ENCODE results near the gene SPSB2.
"Not testable (repeated sequence)": the region's sequence is repeated elsewhere in the genome, so short reads cannot be mapped to it uniquely, and the experiment has no call there.

Gene SPSB2

DNA sequence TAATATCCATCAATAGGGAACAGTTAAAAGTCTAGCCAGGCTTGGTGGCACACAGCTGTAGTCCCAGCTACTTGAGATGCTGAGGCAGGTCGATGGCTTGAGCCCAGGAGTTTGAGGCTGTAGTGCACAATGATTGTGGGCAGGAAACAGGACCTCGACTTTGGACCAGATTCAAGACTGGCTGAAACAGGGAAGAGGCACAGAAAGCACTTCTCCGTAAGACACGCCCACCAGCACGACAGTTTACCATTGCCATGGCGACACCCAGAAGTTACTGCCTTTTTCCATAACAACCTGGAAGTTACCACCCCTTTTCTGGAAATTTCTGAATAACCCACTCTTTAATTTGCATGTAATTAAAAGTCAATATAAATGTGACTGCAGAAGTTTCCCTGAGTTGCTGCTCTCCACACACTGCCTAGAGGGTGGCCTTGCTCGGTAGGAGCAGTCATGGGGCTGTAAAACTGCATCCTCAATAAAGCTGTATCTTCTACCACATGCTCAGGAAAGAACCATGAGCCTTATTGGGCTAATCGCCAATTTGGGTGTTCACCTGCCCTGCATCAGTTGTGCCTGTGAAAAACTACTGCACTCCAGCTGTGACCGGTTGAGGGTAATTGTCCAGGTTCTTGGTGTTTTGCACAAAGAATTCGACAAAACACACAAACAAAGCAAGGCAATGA, 26.9 kb upstream of the SPSB2 start:
- peak; percentile 58 for DNase-seq

DNA sequence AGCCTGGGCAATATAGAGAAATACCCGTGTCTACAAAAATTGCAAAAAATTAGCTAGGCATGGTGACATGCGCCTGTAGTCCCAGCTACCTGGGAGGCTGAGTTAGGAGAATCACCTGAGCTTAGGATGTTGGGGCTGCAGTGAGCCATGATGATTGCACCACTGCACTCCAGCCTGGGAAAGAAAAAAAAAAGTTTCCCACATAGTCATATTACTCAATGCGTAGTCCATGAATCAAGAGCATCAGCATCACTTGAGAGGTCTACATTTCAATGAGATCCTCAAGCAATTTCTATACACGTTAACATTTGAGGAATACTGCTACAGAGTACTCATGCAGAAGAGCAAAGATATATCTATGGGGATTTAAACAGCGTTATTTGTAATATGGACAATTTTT, 26.3 kb upstream of the SPSB2 start:
- DNase-seq: no peak

DNA sequence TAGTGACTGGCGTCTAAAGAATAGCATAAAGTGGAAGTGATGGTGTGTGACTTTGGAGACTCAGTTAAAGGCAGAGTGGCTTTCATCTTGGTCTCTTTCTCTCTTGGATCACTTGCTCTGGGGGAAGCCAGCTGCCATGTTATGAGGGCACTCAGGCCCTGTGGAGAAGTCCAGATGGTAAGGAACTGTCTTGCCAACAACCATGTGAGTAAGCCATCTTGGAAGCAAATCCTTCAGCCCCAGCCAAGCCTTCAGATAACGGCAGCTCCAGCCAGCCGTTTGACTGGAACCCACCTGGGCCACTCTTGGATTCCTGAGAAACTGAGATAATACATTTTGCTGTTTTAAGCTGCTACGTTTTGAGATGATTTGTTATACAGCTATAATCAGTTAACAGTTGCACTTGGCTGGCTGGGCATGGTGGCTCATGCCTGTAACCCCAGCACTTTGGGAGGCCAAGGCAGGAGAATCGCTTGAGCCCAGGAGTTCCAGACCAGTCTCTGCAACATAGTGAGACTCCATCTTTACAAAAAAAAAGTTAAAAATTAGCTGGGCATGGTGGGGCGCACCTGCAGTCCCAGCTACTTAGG, 23.8 kb upstream of the SPSB2 start:
- peak; percentile 72 for DNase-seq

DNA sequence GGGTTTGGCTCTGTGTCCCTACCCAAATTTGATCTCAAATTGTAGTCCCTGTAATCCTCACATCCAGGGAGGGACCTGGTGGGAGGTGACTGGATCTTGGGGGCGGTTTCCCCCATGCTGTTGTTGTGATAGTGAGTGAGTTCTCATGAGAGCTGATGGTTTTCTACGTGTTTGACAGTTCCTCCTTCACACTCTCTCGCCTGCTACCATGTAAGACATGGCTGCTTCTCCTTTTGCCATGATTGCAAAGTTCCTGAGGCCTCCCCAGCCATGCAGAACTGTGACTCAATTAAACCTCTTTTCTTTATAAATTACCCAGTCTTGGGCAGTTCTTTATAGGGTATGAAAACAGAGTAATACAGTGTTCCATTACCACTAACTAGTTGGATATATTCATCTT, 21.2 kb upstream of the SPSB2 start:
- DNase-seq: no peak

DNA sequence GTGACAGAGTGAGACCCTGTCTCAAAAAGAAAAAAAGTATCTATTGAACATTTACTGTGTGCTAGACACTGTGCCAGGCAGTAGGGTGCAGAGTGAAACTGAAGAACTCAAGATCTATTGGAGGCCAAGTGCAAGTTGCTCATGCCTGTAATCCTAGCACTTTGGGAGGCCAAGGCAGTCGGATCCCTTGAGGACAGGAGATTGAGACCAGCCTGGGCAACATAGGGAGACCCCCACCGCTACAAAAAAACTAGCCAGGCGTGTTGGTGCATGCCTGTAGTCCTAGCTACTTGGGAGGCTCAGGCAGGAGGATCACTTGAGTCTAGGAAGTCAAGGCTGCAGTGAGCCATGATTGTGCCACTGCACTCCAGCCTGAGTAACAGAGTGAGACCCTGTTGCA, 19.6 kb upstream of the SPSB2 start:
- not testable (repeated sequence) for DNase-seq

DNA sequence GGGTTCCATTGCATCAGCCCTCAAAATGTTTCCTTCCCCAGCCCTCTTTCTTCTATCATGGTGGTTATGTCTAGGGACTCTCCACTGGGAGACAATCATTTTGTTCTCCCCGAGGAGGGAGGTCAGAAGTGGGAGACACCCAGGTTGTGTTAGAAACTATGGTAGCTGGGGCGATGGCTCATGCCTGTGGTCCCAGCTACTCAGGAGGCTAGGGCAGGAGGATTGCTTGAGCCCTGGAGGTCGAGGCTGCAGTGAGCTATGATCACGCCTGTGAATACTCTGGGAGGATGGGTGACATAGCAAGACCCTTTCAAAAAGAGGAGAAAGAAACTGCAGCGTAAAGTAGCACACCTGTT, 18.5 kb upstream of the SPSB2 start:
- DNase-seq: no peak

DNA sequence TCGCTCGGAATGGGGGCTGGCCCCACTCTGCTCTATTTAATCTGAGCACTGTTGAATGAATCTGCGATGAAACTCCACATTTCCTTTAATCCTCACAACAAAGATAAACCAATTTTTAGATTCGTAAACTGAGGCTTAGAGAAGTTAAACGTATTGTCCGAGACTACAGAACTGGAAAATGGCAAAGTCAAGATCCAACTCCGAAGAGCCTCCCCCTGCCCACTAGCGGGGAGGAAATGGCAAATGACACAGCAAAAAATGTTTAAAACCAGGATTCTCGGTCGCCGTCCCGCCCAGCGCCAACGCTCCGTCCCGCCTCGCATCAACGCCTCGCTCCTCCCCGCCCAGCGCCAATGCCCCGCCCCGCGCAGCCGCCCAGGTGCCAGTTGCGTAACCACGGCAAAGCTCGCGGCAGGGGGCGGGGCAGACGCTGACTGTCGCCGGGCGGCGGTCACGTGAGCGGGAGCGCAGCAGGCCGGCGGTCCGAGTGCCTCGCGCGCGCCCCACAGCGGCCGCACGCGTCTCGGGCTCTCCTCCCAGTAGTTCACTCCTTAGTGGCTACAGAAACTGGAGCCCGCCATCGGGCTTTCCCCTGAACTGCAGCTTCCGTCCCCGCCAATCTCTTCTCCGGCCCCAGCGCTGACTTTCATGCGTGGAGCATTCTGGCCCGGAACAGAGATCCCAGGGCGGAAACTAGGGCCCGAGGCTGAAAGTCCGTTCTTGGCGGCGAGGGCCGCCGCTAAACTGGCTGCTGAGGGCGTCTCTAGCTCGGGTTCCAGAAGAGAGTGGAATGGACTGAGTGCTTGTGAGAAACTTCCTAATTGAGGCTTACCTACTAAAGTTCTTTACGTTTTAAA, 17.9 kb upstream of the SPSB2 start:
- DNase-seq: peak; percentile 100

DNA sequence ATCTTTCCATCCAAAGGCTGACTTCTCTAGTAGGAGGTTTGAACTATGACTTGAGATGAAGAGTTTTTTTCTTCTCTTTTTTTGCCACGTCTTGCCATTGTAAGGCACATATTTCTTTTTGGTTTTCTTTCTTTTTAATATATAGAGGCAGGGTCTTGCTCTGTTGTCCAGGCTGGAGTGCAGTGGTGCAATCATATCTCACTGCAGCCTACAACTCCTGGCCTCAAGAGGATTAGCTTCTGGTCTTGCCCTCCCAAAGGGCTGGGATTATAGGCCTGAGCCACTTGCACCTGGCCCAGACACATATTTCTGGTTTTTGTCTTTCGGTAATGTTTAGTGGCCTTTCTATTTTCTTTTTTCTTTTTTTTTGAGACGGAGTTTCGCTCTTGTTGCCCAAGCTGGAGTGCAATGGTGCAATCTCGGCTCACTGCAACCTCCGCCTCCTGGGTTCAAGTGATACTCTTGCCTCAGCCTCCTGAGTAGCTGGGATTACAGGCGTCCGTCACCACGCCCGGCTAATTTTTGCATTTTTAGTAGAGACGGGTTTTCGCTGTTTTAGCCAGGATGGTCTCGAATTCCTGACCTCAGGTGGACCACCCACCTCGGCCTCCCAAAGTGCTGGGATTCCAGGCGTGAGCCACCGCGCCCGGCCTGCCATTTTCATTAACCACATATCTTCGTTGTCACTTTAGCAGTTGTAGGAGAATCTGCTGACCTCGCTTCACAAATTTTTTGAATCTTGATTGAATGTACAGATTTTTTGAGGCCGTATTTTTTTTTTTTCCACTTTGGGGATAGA, 16.9 kb upstream of the SPSB2 start:
- DNase-seq: not testable (repeated sequence)

DNA sequence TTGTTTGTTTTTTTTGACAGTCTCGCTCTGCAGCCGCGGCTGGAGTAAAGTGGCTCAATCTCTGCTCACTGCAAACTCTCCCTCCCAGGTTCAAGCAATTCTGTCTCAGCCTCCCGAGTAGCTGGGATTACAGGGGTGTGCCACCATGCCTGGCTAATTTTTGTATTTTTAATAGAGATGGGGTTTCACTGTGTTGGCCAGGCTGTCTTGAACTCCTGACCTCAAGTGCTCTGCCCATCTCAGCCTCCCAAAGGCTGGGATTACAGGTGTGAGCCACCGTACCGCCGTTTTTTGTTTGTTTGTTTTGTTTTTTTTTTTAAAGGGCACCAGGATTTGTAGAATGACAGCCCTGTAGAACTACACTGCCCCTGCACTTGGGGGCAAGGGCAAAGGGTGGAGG, 15.7 kb upstream of the SPSB2 start:
- not testable (repeated sequence) for DNase-seq

DNA sequence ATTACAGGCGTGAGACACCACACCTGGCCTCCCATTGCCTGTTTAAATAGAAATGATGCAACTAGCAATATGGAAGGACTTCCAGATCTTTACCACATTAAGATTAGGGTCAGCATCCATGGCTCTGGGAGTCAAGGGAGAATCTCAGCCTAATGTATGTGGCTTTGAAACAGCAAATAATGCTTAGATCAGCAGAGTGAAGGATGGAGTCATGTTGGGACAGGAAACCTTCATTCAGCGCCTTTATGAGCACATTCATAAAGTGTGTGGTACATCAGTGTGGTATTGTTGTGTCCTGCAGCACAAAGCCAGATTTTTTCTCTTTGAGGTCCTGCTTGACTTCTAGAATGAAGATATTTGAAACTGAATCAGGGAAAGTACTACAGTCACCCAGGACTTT, 15.3 kb upstream of the SPSB2 start:
- no peak for DNase-seq

DNA sequence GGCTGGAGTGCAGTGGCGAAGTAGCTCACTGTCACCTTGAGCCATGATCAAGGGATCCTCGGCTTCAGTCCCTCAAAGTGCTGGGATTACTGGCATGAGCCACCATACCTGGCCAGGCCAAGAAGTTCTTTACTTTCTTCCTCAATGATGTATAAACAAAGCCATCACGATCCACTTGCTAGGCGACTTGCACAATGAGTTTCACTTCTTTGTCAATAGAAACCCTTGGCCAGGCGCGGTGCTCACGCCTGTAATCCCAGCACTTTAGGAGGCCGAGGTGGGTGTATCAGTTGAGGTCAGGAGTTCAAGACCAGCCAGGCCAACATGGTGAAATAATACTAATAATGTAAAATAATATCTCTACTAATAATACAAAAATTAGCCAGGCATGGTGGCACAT, 14.4 kb upstream of the SPSB2 start:
- DNase-seq: no peak

DNA sequence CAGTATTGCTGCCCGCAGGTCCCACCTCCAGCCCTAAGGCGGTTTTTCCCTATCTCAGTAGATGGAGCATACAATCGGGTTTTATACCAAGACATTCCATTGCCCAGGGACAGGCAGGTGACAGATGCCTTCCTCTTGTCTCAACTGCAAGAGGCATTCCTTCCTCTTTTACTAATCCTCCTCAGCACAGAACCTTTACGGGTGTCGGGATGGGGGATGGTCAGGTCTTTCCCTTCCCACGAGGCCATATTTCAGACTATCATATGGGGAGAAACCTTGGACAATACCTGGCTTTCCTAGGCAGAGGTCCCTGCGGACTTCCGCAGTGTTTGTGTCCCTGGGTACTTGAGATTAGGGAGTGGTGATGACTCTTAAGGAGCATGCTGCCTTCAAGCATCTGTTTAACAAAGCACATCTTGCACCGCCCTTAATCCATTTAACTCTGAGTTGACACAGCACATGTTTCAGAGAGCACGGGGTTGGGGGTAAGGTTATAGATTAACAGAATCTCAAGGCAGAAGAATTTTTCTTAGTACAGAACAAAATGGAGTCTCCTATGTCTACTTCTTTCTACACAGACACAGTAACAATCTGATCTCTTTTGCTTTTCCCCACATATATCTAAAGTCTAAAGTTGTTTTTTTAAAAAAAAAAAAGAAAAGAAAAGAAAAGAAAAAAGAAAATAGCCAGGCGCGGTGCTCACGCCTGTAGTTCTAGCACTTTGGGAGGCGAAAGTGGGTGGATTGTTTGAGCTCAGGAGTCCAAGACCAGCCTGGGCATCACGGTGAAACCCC, 13.3 kb upstream of the SPSB2 start:
- DNase-seq: not testable (repeated sequence)

DNA sequence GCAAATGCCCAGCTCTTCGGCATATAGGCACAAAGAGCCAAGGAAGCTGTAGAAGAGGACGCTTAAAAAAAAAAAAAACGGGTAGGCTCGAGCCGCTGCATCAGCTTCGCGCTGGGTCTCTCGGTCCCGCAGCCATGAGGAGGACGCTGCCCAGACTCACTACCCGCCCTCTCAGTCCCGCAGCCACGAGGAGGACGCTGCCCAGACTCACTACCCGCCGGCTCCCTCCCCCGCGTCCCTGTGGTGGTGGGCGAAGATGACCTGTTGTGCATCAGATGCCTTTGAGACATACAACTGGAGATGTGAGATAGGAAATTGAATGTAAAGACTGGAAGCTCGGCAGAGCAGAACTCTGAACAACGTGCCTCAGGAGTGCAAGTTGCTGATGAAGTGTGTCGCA, 11.4 kb upstream of the SPSB2 start:
- DNase-seq: no peak

DNA sequence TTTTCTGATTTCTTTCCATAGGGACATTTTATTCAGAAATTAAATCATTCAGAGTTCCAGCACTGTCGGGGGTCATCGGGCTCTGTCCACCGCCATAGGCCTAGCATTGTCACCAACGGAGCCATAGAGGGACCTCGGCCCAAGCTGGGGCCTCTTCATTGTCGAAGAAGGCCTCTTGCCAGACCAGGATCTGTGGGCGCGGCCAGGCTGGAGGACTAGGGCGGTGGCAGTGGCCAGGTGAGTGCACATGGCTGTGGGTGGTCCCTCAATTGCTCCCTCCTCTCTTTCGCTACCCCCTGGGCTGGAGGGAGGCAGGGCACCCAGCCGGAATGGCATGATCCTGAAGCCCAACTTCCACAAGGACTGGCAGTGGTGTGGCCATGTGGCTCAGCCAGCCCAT, 10.6 kb upstream of the SPSB2 start:
- DNase-seq: no peak

DNA sequence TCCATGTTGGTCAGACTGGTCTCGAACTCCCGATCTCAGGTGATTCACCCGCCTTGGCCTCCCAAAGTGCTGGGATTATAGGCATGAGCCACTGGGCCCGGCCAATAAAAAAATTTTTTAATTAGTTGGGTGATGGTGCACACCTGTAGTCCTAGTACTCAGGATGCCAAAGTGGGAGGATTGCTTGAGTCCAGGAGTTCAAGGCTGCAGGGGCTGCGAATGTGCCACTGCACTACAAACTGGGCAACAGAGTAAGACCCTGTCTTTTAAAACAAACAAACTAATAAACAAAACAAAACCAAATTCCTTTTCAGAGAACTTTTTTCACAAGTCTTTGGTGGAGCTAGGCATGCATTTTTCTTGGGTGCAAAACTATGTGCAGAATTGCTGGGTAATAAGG, 10.1 kb upstream of the SPSB2 start:
- DNase-seq: no peak

DNA sequence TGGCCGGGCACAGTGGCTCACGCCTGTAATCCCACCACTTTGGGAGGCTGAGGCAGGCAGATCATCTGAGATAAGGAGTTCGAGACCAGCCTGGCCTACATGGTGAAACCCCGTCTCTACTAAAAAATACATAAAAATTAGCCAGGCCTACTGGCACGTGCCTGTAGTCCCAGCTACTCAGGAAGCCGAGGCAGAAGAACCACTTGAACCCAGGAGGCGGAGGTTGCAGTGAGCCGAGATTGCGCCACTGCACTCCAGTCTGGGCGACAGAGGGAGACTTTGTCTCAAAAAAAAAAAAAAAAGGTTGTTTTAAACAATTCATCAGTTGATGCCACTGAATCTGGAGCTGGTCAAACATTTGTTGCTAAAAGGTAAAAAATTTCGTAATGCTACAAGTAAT, 6.7 kb upstream of the SPSB2 start:
- DNase-seq: not testable (repeated sequence)

DNA sequence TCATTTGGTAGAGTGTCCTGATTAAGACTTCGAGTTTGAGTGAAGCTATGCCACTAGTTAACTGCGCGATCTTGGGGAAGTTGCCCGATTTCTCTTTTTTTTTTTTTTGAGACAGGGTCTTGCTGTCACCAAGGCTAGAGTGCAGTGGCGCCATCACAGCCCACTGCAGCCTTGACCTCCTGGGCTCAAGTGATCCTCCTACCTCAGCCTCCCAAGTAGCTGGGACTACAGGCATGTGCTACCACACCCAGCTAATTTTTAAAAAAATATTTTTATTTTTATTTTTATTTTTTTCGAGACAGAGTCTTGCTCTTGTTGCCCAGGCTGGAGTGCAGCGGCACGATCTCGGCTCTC, 889 bp upstream of the SPSB2 start:
- DNase-seq: not testable (repeated sequence)

DNA sequence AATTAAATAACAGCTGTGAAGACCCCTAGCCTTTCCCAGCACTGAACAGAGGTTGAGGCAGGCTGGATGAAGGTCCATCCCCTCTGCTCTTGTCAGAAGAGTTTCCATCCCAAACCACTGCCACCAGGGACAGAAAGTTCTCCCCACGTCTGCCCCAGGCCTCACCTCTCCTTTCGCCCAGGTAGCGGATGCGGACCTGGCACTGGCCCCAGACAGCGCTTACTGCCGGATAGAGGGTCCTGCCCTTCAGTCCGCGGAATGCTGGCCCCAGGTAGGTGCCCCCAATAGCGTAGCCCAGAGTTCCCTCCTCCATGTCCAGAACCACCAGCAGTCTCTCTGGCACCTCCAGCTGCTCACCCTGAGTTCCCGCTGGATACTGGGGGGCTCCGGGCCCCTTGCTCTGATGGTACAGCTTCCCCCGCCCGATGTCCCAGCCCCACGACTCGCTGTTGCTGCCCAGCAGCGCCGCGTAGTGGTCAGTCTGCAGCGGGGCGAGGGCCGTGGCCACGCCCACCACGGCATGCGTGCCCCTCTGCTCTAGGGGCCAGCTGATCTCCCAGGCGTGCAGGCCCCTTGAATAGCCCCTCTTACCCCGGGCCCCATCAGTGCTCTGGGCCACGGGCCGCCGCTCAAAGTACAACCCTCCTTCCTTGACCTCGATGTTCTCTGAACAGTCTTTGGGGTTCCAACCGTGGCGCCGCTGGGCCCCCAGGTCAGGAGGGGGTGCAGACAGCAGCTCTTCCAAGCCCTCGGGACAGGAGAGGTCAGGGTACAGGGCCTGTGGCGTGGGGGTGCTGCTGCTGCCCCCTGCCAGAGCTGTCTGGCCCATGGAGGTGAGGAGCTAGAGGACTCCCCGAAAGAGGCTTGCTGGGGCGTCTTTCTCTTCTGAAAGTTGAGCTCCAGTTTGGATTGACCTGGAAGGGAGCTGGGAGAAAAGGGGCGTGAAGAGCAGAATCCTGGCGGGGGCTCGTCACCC, 742 bp downstream of the SPSB2 start:
- DNase-seq: peak; percentile 98

DNA sequence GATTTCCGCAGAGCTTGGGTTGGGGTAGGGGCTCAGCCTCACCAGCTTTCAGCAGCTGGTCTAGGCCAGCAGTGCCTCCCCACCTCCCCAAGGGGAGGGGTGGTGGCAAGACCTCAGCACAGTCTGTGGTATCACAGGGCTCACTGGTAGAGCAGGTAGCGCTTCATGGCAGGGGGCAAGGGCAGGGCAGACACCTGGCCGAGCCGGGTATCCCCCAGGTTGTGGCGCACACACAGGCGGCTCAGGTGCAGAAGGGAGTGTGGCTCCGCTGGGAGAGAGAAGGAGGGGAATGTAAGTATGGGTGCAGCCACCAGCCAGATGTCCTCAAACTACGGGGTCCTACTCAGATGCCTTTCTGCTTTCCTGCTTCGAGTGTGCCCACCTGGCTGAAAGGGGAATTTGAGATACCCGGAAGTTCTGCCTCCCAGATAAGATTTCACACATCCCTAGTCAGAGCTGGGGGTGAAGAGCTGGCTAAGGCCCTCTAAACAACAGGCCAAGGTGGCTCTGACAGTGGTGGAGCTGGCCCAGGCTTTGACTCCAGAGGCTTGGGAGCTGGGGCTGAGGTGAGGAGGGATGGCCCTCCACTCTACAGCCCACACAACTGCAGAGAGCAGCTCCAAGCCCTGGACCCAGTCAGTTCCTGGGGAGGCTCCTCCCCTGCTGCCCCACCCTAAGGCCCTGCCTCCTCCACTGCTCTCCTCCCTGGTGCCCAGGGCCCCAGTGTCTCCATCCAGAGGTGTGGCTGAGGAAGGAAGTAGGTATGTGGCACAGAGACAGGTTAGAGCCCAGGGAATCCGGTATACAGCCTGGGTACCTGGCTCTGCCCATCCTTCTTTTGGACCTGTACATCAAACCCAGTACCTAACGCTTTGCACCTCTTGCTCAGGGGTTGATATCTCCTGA, 1.8 kb downstream of the SPSB2 start:
- peak; percentile 99 for DNase-seq

DNA sequence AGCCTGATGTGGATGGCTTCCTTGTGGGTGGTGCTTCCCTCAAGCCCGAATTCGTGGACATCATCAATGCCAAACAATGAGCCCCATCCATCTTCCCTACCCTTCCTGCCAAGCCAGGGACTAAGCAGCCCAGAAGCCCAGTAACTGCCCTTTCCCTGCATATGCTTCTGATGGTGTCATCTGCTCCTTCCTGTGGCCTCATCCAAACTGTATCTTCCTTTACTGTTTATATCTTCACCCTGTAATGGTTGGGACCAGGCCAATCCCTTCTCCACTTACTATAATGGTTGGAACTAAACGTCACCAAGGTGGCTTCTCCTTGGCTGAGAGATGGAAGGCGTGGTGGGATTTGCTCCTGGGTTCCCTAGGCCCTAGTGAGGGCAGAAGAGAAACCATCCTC, 2.8 kb downstream of the SPSB2 start:
- not testable (repeated sequence) for DNase-seq
